NCI-H226 (cell line): Measurements from ENCODE around the gene SH3PXD2A.

ENCODE experiments used
- DNase-seq: peaks from one replicate; pipeline ENCODE4 v3.0.0-alpha.2; 2015

Gene SH3PXD2A

GRCh38 chr10:103855424-103855823 is at the start of gene SH3PXD2A:
Gene SH3PXD2A (minus strand): TSS chr10:103855576. CDS start chr10:103855266, 310 bp downstream.
- DNase-seq, result no peak

- no peak for DNase-seq
These were observed 45.9 kb upstream of the SH3PXD2A start for GRCh38 chr10:103901299-103901698.

DNA sequence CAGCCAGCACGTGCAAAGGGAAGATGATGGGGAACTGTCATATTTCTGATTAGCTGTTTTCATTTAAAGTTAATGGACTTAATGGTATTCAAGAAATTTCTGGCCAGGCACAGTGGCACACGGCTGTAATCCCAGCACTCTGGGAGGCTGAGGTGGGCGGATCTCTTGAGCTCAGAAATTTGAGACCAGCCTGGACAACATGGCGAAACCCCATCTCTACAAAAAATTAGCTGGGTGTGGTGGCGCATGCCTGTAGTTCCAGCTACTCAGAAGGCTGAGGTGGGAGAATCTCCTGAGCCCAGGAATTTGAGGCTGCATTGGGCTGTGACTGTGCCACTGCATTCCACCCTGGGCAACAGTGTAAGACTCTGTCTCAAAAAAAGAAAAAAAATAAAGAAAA is 43.9 kb upstream of the SH3PXD2A start:
- no peak for DNase-seq

- no peak for DNase-seq
These were observed 41.9 kb upstream of the SH3PXD2A start for GRCh38 chr10:103897241-103897774.

DNA sequence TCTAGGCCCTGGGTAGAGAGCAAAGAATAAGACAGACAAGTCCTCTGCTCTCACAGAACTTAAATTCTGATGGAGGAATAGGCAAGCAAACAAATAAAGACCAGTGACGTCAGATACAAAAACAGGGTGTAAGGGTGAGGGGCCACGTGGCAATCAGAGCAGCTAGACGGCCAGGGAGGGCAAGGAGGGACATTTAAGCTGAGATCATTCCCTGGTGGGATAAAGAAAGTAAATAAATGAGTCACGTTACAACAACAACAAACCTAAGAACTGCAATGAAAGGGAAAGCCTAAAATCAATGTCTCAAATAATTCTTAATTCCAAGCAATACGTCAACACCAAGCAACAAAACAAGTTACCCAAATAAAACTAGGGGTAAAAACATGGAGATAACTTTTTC is 40.8 kb upstream of the SH3PXD2A start:
- DNase-seq, result no peak

GRCh38 chr10:103895411-103896186 is 40.2 kb upstream of the SH3PXD2A start:
- DNase-seq, result no peak

- no peak for DNase-seq
These were observed 39.1 kb upstream of the SH3PXD2A start for GRCh38 chr10:103894441-103894864.

DNA sequence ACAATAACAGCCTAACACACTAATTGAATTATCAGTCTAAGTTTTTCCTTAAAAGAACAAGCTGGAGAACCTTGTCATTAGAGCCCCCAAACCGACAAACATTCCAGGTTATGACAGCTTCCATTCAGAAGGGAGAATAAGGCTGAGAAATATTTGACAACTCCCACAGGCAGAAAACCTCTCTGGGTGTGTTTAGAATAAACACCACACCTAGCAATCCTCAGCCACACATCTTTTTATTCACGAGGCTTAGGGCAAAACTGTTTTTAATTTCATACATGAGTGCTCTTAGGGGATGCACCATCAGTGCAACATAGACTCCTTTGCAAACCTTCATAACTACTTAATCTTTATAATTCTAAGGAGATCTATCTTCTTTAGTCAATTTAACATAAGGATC is 38.4 kb upstream of the SH3PXD2A start:
- DNase-seq, result no peak

DNA sequence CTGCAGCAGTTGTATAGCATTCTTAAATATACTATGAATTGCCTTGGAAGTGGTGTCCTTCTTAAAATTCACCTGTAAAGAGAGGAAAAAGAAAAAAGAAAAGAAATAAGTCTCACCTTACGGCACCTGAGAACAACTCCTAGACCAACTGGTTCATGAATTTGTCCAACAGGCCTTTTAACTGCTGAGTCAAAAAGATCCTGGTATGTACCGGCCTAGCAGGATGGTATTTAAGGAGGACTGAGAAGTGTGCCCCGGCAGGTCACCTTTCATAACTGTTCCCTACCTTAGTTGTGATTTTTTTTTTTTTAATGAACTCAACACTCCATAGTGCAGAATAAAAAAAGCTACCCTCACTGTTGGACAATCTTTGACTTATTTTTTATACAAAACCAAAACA is 36.8 kb upstream of the SH3PXD2A start:
- DNase-seq, result no peak

GRCh38 chr10:103890688-103891087 is 35.3 kb upstream of the SH3PXD2A start:
- no peak for DNase-seq

DNA sequence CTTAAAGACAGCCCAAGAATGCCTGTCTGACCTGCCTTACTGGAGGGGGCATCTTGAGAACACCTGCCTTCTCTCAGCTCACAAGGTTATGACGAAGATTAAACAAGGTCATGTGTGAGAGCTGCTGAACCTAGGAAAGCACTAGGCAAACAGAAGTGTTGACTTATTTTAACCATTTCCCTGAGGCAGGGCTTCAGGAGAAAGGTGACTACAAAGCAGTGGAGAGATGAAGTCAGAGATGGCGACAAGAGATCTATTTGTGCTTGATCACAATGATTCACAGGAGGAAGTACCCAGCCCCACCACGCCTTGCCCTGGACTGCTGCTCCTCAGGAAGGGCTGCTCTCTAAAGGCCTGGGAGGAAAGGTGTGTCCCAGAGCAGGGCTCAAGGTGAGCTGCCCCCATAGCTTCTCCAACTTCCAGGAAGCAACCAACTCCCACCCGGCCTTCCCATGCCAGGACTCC is 34.9 kb upstream of the SH3PXD2A start:
- no peak for DNase-seq

GRCh38 chr10:103889121-103889720 is 33.8 kb upstream of the SH3PXD2A start:
- no peak for DNase-seq

GRCh38 chr10:103888113-103888841 is 32.9 kb upstream of the SH3PXD2A start:
- peak; percentile 79 for DNase-seq

- no peak for DNase-seq
These were observed 30.2 kb upstream of the SH3PXD2A start for GRCh38 chr10:103885617-103886016.

- DNase-seq, result peak; percentile 12
These were observed 29.3 kb upstream of the SH3PXD2A start for GRCh38 chr10:103884681-103885139.

DNA sequence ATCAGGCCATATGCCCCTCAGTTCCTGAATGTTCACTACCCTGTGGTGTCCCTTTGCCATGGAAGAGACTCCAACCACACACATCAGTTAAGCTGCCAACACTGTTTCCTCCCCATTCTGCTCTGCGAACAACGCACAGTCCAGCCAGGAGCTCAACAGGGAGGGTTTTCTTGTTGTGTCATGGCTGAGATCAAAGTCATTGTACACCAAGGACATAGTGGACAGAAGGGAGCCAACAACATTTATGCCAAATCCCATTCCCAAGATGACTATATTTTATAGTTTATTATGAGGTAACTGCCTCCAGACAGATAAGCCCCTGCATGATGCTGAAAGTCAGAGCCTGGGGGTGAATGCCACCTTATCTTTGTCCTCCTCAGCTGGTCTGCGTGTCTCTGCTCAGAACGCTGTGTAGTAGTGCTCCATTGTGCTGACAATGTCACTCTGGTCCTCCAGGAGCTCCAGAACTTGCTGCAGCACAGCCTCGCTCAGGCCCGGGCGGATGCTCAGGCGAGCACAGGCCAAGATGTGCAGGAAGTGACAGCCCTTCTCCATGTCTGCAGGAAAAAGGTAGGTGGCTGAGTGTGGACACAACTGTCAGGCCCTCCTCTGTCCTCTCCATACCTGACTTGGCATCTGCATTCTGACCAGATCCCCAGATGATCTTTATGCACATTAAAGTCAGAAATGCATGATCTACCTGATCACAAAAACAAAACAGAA is 27.1 kb upstream of the SH3PXD2A start:
- DNase-seq, result no peak

- no peak for DNase-seq
These were observed 26.3 kb upstream of the SH3PXD2A start for GRCh38 chr10:103881416-103882284.

- DNase-seq, result no peak
These were observed 24.5 kb upstream of the SH3PXD2A start for GRCh38 chr10:103879831-103880230.

DNA sequence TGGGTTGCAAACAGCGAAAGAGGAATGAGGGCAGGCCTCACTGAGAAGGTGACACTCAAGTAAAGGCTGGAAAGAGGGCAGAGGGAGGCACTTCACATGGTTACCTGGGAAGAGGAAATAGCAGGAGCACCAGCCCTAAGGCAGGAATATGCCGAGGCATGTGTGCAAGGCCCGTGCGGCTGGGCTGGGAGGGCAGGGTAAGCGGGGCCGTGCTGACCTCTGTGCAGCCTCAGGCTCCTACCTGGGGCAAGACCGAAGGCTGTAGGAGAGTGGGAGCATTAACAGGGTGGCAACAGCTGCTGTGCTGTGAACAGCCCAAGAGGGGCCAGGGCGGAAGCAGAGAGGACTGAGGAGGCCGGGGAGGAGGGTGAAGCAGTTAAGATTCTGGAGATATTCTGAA is 24.0 kb upstream of the SH3PXD2A start:
- no peak for DNase-seq

DNA sequence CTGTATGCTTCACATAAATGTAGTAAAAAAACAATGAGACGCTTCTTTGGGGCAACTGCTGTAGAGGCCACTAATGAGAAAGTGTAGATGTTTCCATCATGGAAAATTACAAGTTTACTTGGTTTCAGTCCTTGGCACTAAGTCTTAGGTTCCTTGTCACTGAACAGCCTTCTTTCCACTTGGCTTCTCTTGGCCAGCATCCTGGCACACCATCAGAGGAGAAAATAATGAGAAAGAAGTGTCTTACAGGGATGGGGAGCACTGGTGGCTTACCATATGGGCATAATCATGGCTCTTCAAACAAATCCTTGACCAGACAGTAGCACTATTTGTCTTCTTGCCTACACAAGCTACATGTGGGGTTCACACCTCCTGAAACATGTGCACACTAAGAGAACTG is 22.5 kb upstream of the SH3PXD2A start:
- no peak for DNase-seq

DNA sequence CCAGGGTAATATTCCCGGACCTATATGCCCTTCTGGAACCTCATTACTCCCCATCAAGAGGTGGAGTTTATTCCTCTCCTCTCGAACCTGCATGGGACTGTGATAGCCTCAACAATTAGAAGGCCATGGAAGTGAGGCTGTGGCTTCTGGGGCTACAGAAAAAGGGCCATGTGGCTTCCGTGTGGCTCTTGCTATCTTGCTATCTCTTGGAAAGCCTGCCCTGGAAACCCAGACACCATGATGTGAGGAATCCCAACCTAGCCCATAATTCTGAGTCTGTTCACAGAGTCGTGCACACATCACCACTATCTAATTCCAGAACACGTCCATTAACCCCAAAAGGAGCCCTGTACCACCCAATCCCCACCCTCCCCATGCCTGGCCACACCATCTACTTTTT is 20.8 kb upstream of the SH3PXD2A start:
- DNase-seq, result no peak

DNA sequence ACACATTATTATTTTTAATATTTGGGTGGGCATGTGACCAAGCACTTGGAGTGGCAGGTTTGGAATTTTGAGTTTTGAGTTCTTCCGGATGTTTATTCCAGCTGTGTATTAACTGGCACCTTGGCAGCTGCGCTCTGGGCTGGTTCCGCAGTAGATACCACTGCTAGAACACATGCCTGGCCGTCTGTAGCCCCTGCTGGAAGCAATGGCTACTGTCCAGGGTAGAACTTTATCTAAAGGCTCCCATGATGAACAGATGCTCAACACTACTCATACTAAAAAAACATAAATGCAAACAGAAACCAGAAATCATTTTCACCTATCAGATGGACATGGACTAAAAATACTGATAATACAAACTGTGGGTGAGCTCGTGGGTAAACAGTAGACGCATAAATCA is 19.4 kb upstream of the SH3PXD2A start:
- no peak for DNase-seq
